Kidney (tissue), 14 donors: ENCODE data around the gene NSUN3. TPM values are rescaled to one million over a fixed set of nuclear protein-coding genes. Genes with fewer than 3 reads are reported as not detected.

Experiments
- DNase-seq, 5 donors: peaks; one replicate each; pipeline ENCODE4 v3.0.0-alpha.2; 2013 to 2020
- FAIRE-seq: peaks from 2 replicates; lab custom pipeline; 2012; peaks lifted over from hg19 to GRCh38; lab: Jason Lieb, UNC
- H3K27ac ChIP-seq, 2 donors: one replicate each; pipeline ENCODE4 v1.7.0; 2013; ENCODE audit warnings: low read depth in 2 of 2, low read length in 2 of 2, inconsistent platforms in 1 of 2
- H3K27me3 ChIP-seq: one replicate; pipeline ENCODE4 v1.7.1; 2013; ENCODE audit warnings: low read length, inconsistent platforms; ENCODE audit not compliant: control insufficient read depth, insufficient read depth
- H3K36me3 ChIP-seq, 3 donors: one replicate each; pipeline versions ENCODE4 v1.7.0 to v1.7.1; 2013; ENCODE audit warnings: low read length in 3 of 3, control low read depth in 1 of 3, inconsistent platforms in 1 of 3; ENCODE audit not compliant: insufficient read depth in 3 of 3, control insufficient read depth in 2 of 3
- H3K4me1 ChIP-seq, 3 donors: one replicate each; pipeline versions ENCODE4 v1.7.0 to v1.7.1; 2013; ENCODE audit warnings: low read length in 3 of 3, inconsistent platforms in 1 of 3, low read depth in 1 of 3; ENCODE audit not compliant: control insufficient read depth in 2 of 3, insufficient read depth in 2 of 3
- H3K4me3 ChIP-seq, 3 donors: one replicate each; pipeline versions ENCODE4 v1.7.0 to v1.8.1; 2013; ENCODE audit warnings: low read length in 3 of 3, control low read depth in 1 of 3, inconsistent platforms in 1 of 3
- H3K9ac ChIP-seq, 3 donors: one replicate each; pipeline versions ENCODE4 v1.7.0 to v1.7.1; 2013; ENCODE audit warnings: low read length in 3 of 3, control low read depth in 1 of 3, inconsistent platforms in 1 of 3
- H3K9me3 ChIP-seq, 3 donors: one replicate each; pipeline versions ENCODE4 v1.7.0 to v1.7.1; 2013; ENCODE audit warnings: low read length in 3 of 3, control low read depth in 1 of 3, inconsistent platforms in 1 of 3; ENCODE audit not compliant: control insufficient read depth in 2 of 3, insufficient read depth in 1 of 3
- intact Hi-C: fragments of 100-400 bp; cut with DNase I; formaldehyde crosslinking; loops from one replicate; pipeline ENCODE4 v1.11.1; 2022
- polyA plus RNA-seq: library from polyadenylated mRNA; stranded (reverse); fragments of 350-450 nt; fragmentation: Illumina TruSeq; extraction: RNeasy Lipid Tissue Mini Kit (QIAGEN cat#74804); gene quantifications from one replicate; pipeline ENCODE4 v1.2.3, GENCODE V29; 2014; ENCODE audit warnings: low read depth, low replicate concordance; ENCODE audit not compliant: insufficient read depth
- total RNA-seq: library from RNA; stranded (reverse); fragmentation: NEBNext Ultra II Directional; extraction: Animal tissue kit (Norgen Biotek cat#: 25700); gene quantifications from one replicate; pipeline ENCODE4 v1.2.1, GENCODE V29; 2021
- TF ChIP-seq, protein P1 (sequence below): IDR thresholded peaks from 3 replicates; pipeline ENCODE4 v1.5.1; 2012; ENCODE audit warnings: mild to moderate bottlenecking, moderate library complexity, borderline replicate concordance; ENCODE audit not compliant: insufficient read depth; ENCODE audit errors: extremely low read depth
- donor health status: control.
- donor health status: control.
- donor health status: control.
- donor health status: control.
- donor health status: control.
- donor health status: DM: yes; HTN: yes; CAD: no.
- donor health status: Normal renal cell carcinoma (clear cell type).

Gene NSUN3
- total and polyA plus RNA-seq, 2 donors from 2014 or later, result 6.5 to 16.3 TPM

DNA sequence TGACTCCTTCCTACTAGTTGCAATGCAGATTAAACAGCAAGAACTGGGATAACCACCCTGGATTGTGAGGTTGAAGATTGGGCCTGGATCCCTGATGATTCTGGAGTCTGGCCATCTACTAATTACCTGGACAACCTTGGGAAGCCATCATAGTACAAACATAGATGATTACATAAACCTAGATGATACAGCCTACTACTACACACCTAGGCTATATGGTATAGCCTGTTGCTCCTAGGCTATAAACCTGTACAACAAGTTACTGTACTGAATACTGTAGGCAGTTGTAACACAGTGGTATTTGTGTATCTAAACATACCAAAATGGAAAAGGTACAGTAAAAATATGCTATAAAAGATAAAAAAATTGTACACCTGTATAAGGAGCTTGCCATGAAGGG, 48.0 kb downstream of the NSUN3 start:
- Histone ChIP-seq H3K36me3 (no peaks in the 10 kb centered on the region), H3K27ac (no peak overlapping the region), H3K4me1 (no peaks in the 10 kb centered on the region), H3K4me3 (no peak overlapping the region), H3K9me3 (no peaks in the 10 kb centered on the region), H3K9ac (no peak overlapping the region), H3K27me3 (no peaks in the 10 kb centered on the region)
- intact Hi-C loops, result no loop called here
- DNase-seq, result no peak
- TF ChIP-seq, protein P1, sequence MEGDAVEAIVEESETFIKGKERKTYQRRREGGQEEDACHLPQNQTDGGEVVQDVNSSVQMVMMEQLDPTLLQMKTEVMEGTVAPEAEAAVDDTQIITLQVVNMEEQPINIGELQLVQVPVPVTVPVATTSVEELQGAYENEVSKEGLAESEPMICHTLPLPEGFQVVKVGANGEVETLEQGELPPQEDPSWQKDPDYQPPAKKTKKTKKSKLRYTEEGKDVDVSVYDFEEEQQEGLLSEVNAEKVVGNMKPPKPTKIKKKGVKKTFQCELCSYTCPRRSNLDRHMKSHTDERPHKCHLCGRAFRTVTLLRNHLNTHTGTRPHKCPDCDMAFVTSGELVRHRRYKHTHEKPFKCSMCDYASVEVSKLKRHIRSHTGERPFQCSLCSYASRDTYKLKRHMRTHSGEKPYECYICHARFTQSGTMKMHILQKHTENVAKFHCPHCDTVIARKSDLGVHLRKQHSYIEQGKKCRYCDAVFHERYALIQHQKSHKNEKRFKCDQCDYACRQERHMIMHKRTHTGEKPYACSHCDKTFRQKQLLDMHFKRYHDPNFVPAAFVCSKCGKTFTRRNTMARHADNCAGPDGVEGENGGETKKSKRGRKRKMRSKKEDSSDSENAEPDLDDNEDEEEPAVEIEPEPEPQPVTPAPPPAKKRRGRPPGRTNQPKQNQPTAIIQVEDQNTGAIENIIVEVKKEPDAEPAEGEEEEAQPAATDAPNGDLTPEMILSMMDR, result no peak
- no peak for FAIRE-seq

DNA sequence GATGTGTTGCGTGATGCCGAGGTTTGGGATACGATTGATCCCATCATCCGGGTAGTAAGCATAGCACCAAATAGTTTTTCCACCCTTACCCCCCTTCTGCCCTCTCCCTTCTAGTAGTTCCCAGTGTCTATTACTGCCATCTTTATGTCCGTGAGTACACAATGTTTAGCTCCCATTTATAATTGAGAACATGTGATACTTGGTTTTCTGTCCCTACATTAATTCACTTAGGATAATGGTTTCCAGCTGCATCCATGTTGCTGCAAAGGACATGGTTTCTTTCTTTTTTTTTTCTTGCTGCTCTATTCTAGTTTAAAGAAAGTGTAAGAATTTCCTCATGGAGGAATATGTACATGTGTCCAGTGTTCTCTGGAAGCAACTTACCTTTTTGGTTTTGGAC, 51.8 kb downstream of the NSUN3 start:
- H3K4me1 ChIP-seq, result no peaks in the 10 kb centered on the region
- H3K27me3 ChIP-seq, result no peaks in the 10 kb centered on the region
- FAIRE-seq, result no peak
- no peak overlapping the region for H3K4me3 ChIP-seq
- no peak for DNase-seq
- H3K9me3 ChIP-seq, result no peaks in the 10 kb centered on the region
- no peaks in the 10 kb centered on the region for H3K36me3 ChIP-seq
- intact Hi-C loops, result no loop called here
- no peak overlapping the region for H3K27ac ChIP-seq
- no peak overlapping the region for H3K9ac ChIP-seq
- TF ChIP-seq, protein P1, result no peak

DNA sequence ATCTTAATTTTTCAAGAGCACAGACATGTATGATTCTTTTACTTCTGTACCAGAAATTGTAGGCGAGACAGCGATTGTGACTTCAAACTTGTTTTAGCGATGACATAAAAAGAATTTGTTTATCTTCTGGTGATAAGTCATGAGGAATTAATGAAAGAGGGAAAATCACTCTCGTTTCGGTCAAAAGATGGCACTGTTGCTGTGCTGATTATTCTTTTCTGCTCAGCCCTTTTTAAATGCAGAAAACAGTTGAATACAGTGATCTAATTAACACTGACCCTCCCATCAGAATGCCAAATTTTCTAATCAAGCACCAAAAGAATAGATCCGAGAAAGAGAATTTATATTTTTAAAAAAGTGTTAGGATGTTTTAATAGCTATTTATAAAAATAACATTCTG, 52.6 kb downstream of the NSUN3 start:
- no peaks in the 10 kb centered on the region for H3K27me3 ChIP-seq
- TF ChIP-seq, protein P1, result peak; percentile 18
- no peaks in the 10 kb centered on the region for H3K36me3 ChIP-seq
- no peak overlapping the region for H3K27ac ChIP-seq
- DNase-seq, result peak in 2 of 5 donors; percentile 17 to 39
- intact Hi-C loops, result no loop called here
- no peak overlapping the region for H3K4me3 ChIP-seq
- H3K9me3 ChIP-seq, result no peaks in the 10 kb centered on the region
- FAIRE-seq, result no peak
- no peaks in the 10 kb centered on the region for H3K4me1 ChIP-seq
- no peak overlapping the region for H3K9ac ChIP-seq

DNA sequence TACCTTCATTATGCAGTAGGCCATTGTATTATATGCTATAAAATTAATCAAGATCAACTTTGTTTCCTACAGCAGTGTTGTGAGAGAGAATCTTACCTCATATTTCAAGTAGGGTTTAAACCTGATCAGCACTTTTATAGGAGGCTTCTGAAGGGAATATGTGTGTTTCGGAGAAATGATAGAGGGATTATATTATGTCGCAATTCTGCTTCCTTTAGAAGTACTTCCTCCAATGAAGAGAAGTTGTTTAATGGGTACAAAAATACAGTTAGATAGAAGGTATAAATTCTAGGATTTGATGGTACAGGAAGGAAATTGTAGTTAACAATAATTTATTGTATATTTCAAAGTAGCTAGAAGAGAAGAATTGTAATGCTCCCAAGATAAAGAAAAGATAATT, 54.9 kb downstream of the NSUN3 start:
- Histone ChIP-seq H3K27ac (no peak overlapping the region), H3K27me3 (no peaks in the 10 kb centered on the region), H3K9ac (no peak overlapping the region), H3K4me1 (no peaks in the 10 kb centered on the region), H3K36me3 (no peaks in the 10 kb centered on the region), H3K9me3 (no peaks in the 10 kb centered on the region), H3K4me3 (no peak overlapping the region)
- TF ChIP-seq, protein P1, result no peak
- intact Hi-C loops, result no loop called here
- FAIRE-seq (no peak), DNase-seq (no peak)
